ENCODE results near the gene ME2.

DNA sequence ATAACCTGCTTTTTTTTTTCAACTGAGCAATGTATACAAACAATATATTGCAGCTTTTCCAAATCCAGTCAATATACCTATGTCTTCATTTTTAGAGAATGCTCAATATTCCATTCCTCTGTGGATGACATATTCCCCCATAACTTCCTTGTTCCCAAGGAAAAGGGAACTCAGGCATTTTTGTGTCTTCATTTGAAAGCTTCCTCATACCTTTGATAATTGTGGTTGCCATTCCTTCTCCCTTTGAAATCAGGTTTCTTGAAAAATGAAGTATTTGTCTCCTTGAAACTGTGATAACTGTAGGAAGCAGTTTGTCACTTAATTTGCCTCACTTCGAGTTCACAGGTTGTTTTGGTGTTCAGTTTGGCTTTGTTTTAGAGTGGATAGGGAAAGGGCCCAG lies 102.5 kb downstream of the ME2 start:
- TF ChIP-seq CTCF (IDR thresholded peaks at IDR 0.05) (no peak), POLR2AphosphoS5 (IDR thresholded peaks at IDR 0.05) (no peak)

All from stomach (tissue), 4 donors.